NCI-H1417 treated with DMSO at 0.1 percent for 48 hours (cell line): ENCODE measurements around the gene RAB26.

Source experiments
- DNase-seq: peaks from one replicate; lab custom pipeline; 2025; lab: John Stamatoyannopoulos, UW

RAB26 gene

DNA sequence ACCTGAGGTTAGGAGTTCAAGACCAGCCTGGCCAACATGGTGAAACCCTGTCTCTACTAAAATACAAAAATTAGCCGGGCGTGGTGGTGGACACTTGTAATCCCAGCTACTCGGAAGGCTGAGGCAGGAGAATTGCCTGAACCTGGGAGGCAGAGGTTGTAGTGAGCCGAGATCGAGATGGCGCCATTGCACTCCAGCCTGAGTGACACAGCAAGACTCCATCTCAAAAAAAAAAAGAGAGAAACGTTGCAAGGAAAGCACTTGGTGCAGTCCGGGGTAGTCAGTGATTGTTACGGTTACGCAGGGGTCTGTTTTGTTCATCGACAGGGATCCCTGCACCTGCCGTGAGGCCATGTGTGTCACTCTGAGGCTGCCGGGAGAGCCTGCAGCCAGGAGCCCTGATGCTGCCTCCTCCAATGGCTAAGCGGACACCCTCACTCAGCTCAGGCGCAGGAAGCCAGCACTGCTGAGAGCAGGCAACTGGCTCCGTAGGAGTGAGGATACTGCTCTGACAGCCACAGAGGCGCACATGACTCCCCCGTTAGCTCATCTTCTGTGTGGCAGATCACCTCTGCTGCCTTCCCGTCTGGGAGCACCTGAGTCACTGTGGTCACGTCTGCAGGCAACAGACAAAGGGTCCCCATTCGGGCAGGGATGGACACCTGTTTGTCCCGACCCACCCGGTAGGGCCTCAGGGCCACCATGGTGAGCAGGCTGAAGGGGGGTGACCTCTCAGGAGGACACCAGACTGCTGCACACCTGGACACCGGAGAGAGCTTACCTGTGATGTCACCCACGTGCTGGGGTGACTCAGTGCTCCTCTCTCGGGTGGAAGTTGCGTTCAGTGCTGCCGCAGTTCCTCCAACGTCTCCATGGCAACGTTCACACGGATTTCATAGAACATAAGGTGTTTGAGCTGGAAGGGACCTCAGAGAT is 5.2 kb upstream of the RAB26 start:
- no peak for DNase-seq

- no peak for DNase-seq
Observed at GRCh38 chr16:2143878-2144485, 4.4 kb upstream of the RAB26 start.

- DNase-seq, result no peak
Observed at GRCh38 chr16:2145843-2146242, 2.6 kb upstream of the RAB26 start.

DNA sequence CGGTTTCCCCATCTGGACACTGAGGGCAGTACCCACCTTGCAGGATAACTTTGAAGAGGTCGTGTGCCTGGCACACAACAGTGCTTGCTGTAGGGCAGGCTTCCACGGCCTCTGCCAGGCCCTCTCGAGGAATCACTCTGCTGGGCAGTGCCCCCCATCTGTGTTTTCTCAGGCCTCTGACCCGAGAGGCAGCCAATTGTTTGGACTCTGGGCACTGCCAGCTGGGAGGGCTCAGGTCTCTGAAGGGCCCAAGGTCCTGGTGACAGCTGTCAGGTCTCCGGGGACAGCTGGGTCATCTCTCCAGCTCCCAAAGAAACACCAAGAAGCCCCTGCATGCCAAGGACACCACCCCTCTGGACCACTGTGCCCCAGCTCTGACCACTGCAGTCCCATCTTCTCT is 1.0 kb upstream of the RAB26 start:
- DNase-seq, result no peak

GRCh38 chr16:2148714-2149629 is 547 bp downstream of the RAB26 start:
- DNase-seq, result no peak

DNA sequence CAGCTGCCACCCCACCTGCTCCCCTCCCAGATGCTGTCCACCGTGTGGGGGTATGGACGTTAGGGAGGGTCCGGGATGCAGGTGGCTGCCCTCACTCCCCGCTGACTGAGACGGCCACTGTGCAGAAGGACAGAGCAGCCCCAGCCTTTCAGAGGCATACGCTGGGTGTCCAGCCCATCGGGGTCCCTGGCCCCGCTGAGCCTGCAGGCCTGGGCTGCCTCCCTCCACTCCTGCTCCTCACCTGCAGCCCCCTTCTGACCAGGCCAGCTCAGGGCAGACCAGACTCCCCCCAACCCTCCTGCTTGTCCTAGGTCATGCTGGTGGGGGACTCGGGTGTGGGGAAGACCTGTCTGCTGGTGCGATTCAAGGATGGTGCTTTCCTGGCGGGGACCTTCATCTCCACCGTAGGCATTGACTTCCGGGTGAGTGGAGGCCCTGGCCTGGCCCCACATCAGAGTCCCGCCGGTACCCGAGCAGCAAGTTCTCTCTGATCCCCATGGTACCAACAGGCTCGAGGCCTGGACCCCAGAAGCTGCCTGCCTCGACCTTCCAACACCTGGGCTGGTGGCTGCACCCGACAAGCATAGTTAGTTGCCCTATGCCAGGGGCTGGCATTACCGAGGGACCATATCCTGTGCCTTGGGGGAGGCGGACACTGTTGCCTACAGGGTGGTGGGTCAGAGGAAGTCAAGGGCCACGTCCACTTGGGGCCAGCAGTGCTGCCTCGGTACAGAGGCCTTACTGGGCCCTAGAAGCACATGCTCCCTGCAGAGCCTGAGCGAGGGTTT is 1.4 kb downstream of the RAB26 start:
- DNase-seq, result no peak

GRCh38 chr16:2150418-2151187 is 2.2 kb downstream of the RAB26 start:
- no peak for DNase-seq

DNA sequence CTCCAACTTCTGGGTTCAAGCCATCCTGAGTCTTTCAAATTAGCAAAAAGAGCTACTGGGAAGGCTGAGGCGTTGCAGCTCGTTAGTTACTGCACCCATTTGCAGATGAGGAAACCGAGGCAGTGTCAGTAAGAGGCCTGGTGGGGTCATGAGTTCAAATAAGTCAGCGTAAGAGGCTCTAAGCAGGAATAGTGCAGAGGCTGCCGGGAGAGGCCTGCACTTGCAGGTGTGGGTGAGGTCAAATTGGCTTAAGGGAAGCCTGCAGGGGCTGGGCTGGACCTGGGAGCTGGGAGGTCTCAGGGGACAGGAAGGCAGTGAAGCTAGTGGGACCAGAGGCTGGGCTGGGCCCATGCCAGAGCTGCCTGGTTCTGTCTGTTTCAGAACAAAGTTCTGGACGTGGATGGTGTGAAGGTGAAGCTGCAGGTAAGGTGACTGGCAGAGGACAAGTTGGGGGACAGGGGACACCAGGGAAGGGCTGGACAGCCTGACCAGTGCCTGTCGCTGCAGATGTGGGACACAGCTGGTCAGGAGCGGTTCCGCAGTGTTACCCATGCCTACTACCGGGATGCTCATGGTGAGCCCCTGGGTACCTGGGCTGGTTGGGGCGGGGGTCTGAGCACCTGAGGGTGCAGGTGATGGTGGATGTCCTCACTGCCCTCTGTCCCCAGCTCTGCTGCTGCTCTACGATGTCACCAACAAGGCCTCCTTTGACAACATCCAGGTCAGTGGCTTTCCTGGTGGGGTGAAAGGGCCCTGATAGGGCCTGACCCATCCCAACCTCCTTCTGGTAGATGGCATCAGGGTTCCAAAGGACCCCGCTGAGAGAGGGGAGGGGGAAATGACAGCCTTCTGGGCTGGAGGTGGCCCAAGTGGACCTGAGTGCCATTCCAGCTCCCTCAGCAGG is 3.0 kb downstream of the RAB26 start:
- no peak for DNase-seq

- no peak for DNase-seq
Observed at GRCh38 chr16:2152695-2153506, 4.5 kb downstream of the RAB26 start.

DNA sequence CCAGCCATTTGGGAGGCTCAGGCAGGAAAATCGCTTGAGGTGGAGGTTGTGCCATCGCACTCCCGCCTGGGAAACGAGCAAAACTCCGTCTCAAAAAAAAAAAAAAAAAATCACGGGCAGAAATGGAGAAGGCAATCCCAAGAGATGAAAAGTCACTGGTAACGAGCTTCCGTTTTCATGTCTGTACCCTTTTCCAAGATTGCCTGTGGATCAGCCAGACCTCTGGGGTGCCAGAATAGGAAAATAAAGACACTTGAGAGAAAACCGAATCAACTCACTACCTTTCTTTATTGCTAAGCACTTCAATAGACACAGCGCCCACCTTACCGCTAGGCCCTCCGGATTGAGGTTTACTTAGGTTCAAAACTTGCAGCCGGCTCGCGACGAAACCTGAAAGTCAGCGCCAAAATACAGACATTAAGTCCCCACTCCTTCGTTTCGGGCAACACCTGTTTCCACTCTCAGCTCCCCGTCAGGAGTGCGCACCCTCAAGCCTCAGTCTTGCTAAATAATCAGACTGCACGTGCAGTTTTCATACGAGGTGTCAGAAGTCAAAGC is 6.2 kb downstream of the RAB26 start:
- no peak for DNase-seq

GRCh38 chr16:2155091-2155950 is 6.9 kb downstream of the RAB26 start, which contains the start of gene TRAF7:
Gene TRAF7 (plus strand): TSS chr16:2155782. CDS start chr16:2163921, 8,139 bp downstream.
- DNase-seq, result peak; percentile 95

DNA sequence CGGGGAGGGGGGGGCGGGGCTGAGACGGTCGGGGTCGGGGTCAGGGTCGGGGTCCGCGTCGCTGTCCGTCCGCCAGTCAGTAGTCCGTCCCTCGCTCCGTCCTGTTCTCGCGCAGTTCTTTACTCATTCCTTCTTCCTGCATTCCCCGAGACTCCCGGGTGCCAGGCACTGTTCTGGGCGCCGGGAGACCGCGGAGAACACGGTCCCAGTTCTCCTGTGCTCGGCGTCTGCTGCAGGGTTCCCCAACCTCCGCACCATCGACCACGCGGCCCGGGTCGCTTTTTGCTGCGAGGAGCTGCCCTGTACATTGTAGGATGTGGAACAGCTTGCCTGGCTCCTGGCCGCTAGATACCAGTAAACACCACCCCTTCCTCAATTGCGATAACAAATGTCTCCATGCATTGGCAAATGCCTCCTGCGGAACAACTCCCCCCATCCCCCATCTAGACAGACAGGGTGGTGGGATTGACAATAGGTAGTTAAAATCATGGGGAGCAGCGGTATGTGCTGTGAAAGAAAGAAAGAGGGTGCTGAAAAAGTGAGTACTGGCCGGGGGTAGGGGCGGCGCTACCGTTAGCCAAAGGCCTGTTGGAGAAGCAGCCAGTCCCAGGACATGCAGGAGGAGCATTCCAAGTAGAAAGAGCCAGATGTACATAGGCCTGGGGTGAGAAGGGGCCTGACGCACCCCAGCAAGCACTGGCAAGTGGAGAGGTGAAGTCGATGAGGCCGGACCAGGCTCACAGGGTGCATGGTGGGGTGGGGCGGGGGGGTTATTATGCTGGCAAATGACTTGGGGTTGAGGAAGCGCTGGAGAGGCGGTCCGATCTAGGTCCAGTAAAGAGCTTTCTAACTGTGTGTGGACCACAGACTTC is 7.8 kb downstream of the RAB26 start:
- DNase-seq, result no peak

- no peak for DNase-seq
Observed at GRCh38 chr16:2156849-2157224, 8.4 kb downstream of the RAB26 start.

GRCh38 chr16:2157480-2158261 is 9.2 kb downstream of the RAB26 start:
- DNase-seq, result no peak

GRCh38 chr16:2158262-2158638 is 9.8 kb downstream of the RAB26 start:
- DNase-seq, result no peak
